ENCODE results near the gene DNAAF3. TPM values are rescaled to one million over a fixed set of nuclear protein-coding genes. Genes with fewer than 3 reads are reported as not detected.
A peak's percentile ranks its signal among the peaks of the same experiment; 100 is the strongest.

DNAAF3 gene
- total RNA-seq, 1 experiment from 2014 or later = 4.2 TPM

GRCh38 chr19:55118401-55118991, 47.9 kb downstream of the DNAAF3 start:
- peak overlapping the region; percentile 64 for H3K27ac ChIP-seq (ENCODE audit: low read depth, low read length, poor library complexity, severe bottlenecking)
- no peaks in the 10 kb centered on the region for H3K36me3 ChIP-seq (ENCODE audit: insufficient read depth, low read length, poor library complexity, severe bottlenecking)
- DNase-seq (ENCODE audit: low spot score) = no peak
- intact Hi-C loops (cut with micrococcal nuclease; ENCODE audit: unreplicated experiment) = no loop called here
- H3K4me1 ChIP-seq (ENCODE audit: insufficient read depth, low read length, poor library complexity, severe bottlenecking) = peaks cover 15% of the 10 kb centered on the region
- no peak for TF ChIP-seq CTCF (conservative IDR thresholded peaks at IDR 0.05; ENCODE audit: low read depth, low read length)
- no peak for TF ChIP-seq EZH2 (IDR thresholded peaks at IDR 0.05; ENCODE audit: borderline replicate concordance, low read depth, low read length, poor library complexity, severe bottlenecking)
- no TSS peak for BruUV-seq (replicated peaks)
- no peaks in the 10 kb centered on the region for H3K9me3 ChIP-seq (ENCODE audit: low read depth, low read length, poor library complexity, severe bottlenecking)
- peaks cover 5% of the 10 kb centered on the region for H3K27me3 ChIP-seq (replicated peaks; ENCODE audit: insufficient read depth, low read depth, low read length, poor library complexity)
- ChIA-PET CTCF (no interaction called here), POLR2A (ENCODE audit: low non-redundant PET) (interaction anchor here (0.7 kb wide), 1 partner anchor 249 kb away, joined by 5 read pairs; no protein-coding TSS in a partner anchor)
- peak overlapping the region; percentile 94 for H3K4me3 ChIP-seq (ENCODE audit: low read depth, low read length, poor library complexity, severe bottlenecking)

GRCh38 chr19:55117663-55118391, 48.6 kb downstream of the DNAAF3 start:
- peak overlapping the region; percentile 64 for H3K27ac ChIP-seq (ENCODE audit: low read depth, low read length, poor library complexity, severe bottlenecking)
- H3K36me3 ChIP-seq (ENCODE audit: insufficient read depth, low read length, poor library complexity, severe bottlenecking) = no peaks in the 10 kb centered on the region
- POLR2A ChIA-PET (ENCODE audit: low non-redundant PET) = interaction anchor here (0.6 to 0.7 kb wide), 2 partner anchors 249 to 846 kb away, joined by 4 to 5 read pairs; no protein-coding TSS in a partner anchor
- H3K4me3 ChIP-seq (ENCODE audit: low read depth, low read length, poor library complexity, severe bottlenecking) = peak overlapping the region; percentile 94
- TF ChIP-seq CTCF (conservative IDR thresholded peaks at IDR 0.05; ENCODE audit: low read depth, low read length) = no peak
- no peak for TF ChIP-seq EZH2 (IDR thresholded peaks at IDR 0.05; ENCODE audit: borderline replicate concordance, low read depth, low read length, poor library complexity, severe bottlenecking)
- TSS peak; percentile 98 for BruUV-seq (replicated peaks)
- peak; percentile 99 for DNase-seq (ENCODE audit: low spot score)
- intact Hi-C loops (cut with micrococcal nuclease; ENCODE audit: unreplicated experiment) = no loop called here
- CTCF ChIA-PET = no interaction called here
- H3K27me3 ChIP-seq (replicated peaks; ENCODE audit: insufficient read depth, low read depth, low read length, poor library complexity) = no peaks in the 10 kb centered on the region
- H3K4me1 ChIP-seq (ENCODE audit: insufficient read depth, low read length, poor library complexity, severe bottlenecking) = peaks cover 15% of the 10 kb centered on the region
- no peaks in the 10 kb centered on the region for H3K9me3 ChIP-seq (ENCODE audit: low read depth, low read length, poor library complexity, severe bottlenecking)

DNA sequence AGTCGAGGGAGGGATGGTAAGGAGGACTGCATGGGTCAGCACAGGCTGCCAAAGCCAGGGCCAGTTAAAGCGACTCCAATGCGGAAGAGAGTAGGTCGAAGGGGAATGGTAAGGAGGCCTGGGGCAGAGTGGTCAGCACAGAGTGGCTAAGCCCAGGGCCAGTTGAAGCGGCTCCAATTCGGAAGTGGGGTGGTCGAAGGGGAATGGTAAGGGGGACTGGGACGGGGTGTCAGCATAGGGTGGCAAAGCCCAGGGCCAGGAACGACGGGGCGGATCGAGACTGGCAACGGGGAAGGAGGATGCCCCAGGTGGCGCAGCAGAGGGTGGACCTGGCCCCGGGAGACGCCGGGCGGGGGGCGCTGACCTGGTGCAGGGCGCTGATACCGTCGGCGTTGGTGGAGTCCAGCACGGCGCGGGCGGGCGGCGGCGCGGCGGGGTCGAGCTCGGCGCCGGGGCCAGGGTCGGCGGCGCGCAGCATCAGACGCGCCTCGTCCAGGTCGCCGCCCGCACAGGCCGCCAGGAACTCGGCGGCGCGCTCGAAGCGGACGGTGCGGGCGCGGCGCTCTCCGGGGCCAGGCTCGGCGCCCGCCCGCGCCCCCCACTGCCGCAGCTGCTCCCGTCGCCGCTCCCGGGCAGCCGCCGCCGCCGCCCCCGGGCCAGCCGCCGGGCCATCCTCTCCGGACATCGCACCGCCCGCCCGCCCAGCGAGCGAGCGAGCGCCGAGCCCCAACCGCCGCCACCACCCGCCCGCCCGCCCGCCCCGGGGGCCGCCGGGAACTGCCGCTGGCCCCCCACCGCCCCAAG, 49.4 kb downstream of the DNAAF3 start, which contains the start of gene PPP1R12C:
PPP1R12C (minus strand) TSS at position 779 of the 804 bp plus-strand sequence; CDS start at position 685, 94 bp downstream.
- H3K27me3 ChIP-seq (replicated peaks; ENCODE audit: insufficient read depth, low read depth, low read length, poor library complexity) = no peaks in the 10 kb centered on the region
- no peak for DNase-seq (ENCODE audit: low spot score)
- BruUV-seq (replicated peaks) = no TSS peak
- no peaks in the 10 kb centered on the region for H3K9me3 ChIP-seq (ENCODE audit: low read depth, low read length, poor library complexity, severe bottlenecking)
- no peak for TF ChIP-seq CTCF (conservative IDR thresholded peaks at IDR 0.05; ENCODE audit: low read depth, low read length)
- TF ChIP-seq EZH2 (IDR thresholded peaks at IDR 0.05; ENCODE audit: borderline replicate concordance, low read depth, low read length, poor library complexity, severe bottlenecking) = no peak
- ChIA-PET POLR2A (ENCODE audit: low non-redundant PET) (interaction anchor here (0.6 kb wide), 1 partner anchor 847 kb away, joined by 4 read pairs; no protein-coding TSS in a partner anchor), CTCF (no interaction called here)
- H3K4me1 ChIP-seq (ENCODE audit: insufficient read depth, low read length, poor library complexity, severe bottlenecking) = peaks cover 15% of the 10 kb centered on the region
- H3K4me3 ChIP-seq (ENCODE audit: low read depth, low read length, poor library complexity, severe bottlenecking) = peak within 1 kb of the TSS; percentile 94
- intact Hi-C loops (cut with micrococcal nuclease; ENCODE audit: unreplicated experiment) = no loop called here
- peak within 1 kb of the TSS; percentile 79 for H3K27ac ChIP-seq (ENCODE audit: low read depth, low read length, poor library complexity, severe bottlenecking)
- no peaks in the 10 kb centered on the region for H3K36me3 ChIP-seq (ENCODE audit: insufficient read depth, low read length, poor library complexity, severe bottlenecking)

All from A673 (cell line).